HG02870 (cell line): Measurements from ENCODE around the gene SPDYE1.
"Not testable (repeated sequence)": the region's sequence is repeated elsewhere in the genome, so short reads cannot be mapped to it uniquely, and the experiment has no call there.

Source experiments
- ATAC-seq: cut with Tn5 transposase; IDR thresholded peaks from one replicate; pipeline ENCODE4 v1.9.1; 2021; ENCODE audit warnings: mild to moderate bottlenecking, moderate library complexity; ENCODE audit not compliant: unreplicated experiment

SPDYE1 gene, protein sequence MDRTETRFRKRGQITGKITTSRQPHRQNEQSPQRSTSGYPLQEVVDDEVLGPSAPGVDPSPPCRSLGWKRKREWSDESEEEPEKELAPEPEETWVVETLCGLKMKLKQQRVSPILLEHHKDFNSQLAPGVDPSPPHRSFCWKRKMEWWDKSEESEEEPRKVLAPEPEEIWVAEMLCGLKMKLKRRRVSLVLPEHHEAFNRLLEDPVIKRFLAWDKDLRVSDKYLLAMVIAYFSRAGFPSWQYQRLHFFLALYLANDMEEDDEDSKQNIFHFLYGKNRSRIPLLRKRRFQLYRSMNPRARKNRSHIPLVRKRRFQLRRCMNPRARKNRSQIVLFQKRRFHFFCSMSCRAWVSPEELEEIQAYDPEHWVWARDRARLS

DNA sequence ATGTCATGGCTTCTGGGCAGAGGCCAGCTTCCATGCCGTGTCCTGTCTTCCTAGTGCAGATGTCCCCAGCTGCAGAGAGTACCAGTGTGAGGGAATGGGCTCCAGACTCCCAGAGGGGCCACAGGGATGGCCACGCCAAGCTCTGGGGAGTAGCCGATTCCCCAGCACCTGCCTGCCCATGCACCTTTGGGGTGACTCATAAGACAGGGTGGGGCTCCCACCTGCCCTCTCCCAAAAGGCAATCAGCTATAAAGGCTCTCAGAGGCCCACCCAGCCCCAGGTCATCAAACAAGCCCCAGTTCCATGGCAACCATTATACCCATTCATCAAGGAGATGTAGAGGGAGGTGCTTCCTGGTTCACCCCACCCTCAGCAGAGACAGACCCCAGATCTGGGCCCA lies at the start of gene SPDYE1:
Gene SPDYE1 (plus strand): TSS at position 366 of the 400 bp plus-strand sequence. CDS start 2,053 bp downstream, outside the sequence.
- ATAC-seq = not testable (repeated sequence)

DNA sequence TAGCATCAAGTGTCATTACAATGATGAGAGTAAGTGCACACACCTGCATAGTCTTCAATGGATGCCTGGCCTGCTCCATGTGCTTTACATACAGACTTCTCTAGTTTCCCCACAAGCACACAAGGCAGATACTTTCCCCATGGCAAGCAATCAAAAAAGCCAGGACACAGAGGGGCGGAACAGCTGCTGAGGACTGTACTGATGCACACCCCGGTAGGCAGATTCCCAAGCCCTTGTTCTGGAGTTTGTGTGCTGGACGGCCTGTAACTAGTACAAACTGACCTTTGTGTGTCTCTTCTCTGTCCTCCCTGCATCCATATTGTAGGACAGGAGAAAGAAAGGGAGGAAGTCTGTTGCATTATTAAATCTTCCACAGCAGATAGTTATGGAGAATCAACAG lies 45.7 kb upstream of the SPDYE1 start:
- ATAC-seq = no peak

DNA sequence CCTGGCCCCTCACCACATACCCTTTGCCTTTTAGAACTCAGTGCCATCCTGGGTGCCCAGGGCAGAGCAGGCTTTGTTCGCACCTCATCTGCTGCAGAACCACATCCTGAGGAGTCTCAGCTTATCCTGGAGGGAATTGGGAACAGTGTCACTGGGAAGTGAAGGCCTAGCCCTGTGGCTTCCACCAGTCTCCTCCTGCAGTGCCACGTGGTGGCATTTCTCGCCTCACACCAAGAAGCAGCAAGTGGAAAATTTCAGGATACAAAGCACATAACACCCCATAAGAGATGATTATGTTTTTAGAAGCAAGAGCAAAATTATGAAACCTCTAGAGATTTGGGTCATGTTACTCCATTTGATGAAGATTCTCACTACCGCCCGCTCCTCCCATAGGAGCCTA lies 44.6 kb upstream of the SPDYE1 start:
- no peak for ATAC-seq

GRCh38 chr7:43954524-43955228 lies 43.0 kb upstream of the SPDYE1 start:
- ATAC-seq = peak; percentile 59

DNA sequence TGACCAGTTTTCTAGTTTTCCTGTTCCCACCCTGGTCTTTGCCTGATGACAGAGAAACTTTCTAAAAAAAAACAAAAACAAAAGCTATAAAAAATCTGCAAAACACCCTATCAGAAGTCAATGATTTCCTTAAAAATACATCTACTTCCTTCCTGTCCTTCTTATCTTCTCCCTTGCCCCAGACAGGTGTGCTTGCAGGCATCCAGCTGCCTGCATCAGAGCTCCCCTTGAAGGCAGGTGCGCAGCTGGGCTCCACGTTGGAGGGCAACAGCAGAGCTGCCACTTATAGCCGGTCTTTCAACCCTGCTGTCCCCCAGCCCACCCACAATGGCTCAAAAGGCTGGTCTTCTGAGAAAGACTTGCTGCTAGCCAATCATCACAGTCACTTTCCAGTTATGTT lies 41.7 kb upstream of the SPDYE1 start:
- no peak for ATAC-seq

- no peak for ATAC-seq
Observed at GRCh38 chr7:43960933-43961332, 36.8 kb upstream of the SPDYE1 start.

- not testable (repeated sequence) for ATAC-seq
Observed at GRCh38 chr7:43966392-43966791, 31.3 kb upstream of the SPDYE1 start.

DNA sequence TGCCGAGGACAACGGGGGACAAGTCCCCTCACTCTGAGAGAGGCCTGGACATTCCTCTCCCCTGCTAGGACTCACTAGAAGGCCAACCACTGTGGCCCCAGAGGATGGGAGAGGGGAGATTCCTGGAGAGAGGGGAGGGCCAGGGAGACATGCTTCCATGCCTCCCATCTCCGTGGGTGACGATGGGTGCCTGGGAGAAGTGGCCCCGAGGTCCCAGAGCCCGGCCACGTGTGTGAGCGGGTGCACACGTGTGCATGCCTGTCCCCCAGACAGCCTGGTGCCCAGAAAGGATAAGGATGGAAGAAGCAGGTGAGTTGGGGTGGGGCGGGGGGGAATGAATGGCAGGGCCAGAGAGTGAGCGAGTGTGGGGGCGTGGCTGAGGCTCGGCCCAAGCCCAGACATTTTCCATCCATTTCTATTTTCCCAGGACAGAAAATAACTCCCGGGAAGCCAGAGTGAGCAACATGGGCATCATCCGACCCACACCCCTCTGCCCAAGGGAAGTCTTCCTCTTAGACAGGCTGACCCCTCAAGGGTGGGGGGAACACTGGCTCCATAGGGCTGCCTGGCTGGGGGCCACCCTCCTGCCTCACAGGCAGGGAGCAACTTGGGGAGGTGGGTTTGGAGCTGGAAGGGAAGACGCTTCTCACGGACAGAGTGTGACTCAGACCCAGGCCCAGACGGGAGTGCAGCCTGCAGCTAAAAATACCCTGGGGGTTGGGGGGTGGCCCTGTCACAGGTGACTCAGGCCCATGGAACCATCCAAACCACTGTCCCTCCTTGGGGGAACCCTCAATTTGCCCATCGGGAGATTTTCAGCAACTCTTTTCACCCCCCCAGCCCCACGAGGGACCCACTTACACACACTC lies 29.3 kb upstream of the SPDYE1 start:
- ATAC-seq = not testable (repeated sequence)

- ATAC-seq = not testable (repeated sequence)
Observed at GRCh38 chr7:43969586-43969985, 28.1 kb upstream of the SPDYE1 start.

GRCh38 chr7:43970698-43971097 lies 27.0 kb upstream of the SPDYE1 start:
- not testable (repeated sequence) for ATAC-seq

GRCh38 chr7:43974033-43974573 lies 23.6 kb upstream of the SPDYE1 start:
- ATAC-seq = not testable (repeated sequence)

GRCh38 chr7:43974725-43975482 lies 22.8 kb upstream of the SPDYE1 start:
- ATAC-seq = not testable (repeated sequence)

DNA sequence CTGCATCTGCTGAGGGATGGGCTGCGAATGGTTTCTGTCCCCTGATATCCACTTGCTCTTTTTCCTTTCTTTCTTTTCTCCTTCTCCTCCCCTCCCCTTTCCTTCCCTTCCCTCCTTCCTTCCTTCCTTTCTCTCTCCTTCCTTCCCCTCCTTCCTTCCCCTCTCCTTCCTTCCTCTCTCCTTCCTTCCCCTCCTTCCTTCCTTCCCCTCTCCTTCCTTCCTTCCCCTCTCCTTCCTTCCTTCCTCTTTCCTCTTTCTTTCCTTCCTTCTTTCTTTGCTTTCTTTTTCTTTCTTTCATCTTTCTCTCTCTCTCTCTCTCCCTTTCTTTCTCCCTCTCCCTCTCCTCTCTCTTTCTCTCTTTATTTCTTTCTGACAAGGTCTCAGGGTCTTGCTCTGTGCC lies 20.2 kb upstream of the SPDYE1 start:
- no peak for ATAC-seq

DNA sequence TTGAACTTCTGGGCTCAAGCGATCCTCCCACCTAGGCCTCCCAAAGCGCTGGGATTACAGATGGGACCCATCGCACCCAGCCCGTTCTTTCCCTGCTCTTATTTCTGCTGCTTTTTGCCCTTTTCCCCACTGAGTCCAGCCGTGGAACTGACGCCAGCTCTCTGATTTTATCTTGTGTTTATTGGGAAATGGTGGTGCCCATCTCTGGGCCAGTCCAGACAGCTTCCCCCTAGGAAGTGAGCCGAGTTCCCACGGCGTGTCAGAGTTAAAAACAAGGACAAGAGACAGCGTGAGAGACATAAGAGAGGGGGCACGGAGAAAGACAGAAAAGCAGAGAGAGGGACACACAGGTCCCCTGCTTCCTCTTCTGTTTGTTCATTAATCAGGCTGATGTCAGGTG lies 19.6 kb upstream of the SPDYE1 start:
- ATAC-seq = not testable (repeated sequence)

DNA sequence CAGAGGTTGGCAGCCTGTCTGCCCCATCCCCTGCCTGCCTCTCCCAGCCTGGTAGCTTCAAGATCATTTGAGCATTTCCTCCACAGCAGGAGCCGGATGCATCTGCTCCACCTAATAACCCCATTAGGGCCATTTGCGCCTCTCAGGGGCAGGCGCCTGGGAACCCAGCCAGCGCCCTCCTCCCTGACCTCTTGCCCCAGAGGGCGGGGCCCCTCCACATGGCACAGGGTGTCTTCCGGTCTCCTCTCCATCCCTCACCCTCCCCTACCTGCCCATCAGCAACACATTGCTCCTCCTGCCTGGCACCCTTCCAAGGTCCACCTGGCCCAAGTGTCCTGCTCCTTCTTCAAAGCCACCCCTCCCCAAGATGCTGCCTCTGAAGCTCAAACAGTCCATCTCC lies 14.8 kb upstream of the SPDYE1 start:
- not testable (repeated sequence) for ATAC-seq

- not testable (repeated sequence) for ATAC-seq
Observed at GRCh38 chr7:43983736-43984135, 14.0 kb upstream of the SPDYE1 start.

DNA sequence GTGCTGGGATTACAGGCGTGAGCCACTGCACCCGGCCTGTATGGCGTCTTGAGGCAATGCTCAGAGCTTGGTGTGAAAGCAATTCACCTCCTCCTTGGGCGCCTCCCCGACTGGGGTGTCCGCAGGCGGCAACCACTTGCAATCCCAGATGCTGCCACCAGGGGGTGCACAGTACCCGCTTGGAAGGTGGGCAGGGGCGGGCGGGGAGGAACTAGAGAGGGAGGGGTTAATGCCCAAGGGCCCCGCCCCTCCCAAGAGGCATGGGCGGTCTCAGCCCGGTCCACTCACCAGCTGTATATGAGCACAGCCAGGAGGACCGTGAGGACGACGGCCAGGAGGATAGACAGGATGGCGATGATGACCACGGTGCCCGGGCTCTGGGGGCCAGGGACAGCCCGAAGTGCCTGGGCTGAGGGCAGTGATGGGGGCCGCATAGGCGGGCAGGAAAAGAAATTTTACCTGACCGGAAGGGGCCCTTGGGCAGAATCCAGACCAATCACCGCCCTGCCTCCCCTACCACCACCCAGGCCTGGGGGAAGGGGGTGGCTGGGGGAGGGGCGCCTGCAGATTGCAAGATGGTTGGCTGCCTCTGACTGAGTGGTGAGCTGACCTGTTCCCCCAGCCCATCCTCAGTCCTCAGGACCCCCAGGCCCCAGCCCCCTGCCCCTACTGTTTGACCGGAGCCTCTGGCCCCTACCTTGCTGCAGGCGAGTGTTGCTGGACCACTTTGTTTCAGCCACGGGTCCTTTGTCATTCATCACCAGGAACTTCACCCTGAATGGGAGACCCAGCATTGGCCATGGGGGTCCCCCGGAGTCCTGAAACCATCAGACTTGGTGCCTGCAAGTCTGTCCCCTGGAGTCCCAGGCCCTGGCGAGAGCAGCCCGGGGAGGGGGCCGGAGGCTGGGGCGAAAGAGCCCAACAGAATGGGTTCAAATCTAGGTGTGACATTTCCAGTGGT lies 11.5 kb upstream of the SPDYE1 start:
- ATAC-seq = peak; percentile 72

DNA sequence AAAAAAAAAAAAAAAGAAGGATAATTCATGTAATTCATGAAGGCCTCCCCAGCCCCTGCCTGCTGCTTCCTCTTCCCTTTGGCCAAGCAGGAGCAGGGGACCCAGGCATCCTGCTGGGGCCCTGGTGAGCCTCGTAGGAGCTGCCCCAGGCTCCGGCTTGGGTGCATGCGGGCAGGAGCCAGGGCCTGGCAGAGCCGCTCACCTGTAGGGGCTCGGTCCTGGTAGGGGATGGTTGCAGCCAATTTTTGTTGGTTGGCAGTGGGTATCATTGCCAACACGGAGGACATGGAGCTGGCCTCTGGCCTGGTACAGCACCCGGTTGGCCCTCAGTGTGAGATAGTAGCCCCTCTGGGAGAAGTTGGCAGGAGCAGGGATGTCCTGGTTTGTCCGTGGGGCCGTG lies 10.2 kb upstream of the SPDYE1 start:
- not testable (repeated sequence) for ATAC-seq

DNA sequence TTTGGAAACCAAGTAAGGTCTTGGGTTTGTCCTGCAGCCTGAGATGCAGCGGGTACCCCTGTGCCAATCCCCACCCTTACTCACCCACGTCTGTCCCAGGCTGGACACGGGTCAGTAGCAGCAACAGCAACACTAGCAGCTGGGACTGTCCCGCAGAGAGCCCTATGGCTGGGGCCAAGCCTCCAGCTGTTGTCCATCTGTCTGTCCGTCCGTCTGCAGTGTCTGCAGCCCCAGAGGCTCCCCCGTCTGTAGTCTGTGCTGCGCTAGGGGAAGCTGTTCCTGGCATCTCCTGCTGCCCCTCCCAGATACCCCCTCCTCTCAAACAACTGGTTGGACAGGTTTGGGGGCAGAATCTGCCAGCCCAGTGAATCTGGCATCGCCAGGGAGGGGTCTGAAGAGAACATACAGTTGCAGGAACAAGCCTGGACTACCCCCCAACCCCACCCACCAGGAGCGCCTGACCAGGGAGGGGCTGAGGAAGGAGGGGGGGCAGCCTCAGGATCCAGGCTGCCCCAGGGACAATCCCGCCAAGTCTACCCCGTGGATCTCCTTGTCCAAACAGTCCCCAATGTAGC lies 7.6 kb upstream of the SPDYE1 start:
- ATAC-seq = not testable (repeated sequence)
